Caki2 (cell line): Measurements from ENCODE around the gene INVS. TPM values are rescaled to one million over a fixed set of nuclear protein-coding genes. Genes with fewer than 3 reads are reported as not detected.
"Not testable (repeated sequence)": the region's sequence is repeated elsewhere in the genome, so short reads cannot be mapped to it uniquely, and the experiment has no call there.

Source experiments
- DNase-seq: peaks from one replicate; pipeline ENCODE4 v3.0.0-alpha.2; 2015; ENCODE audit warnings: low read depth
- in situ Hi-C: cut with HindIII; loops from 2 replicates; pipeline ENCODE4 v1.10.0; 2016; ENCODE audit warnings: low sequenced_read_pairs, low pct_unique_long_range_greater_than_20kb, mixed read lengths
- total RNA-seq: library from RNA; depleted of rRNA; stranded (reverse); fragments of >200 nt; shearing (Covaris generic); gene quantifications from 2 replicates; pipeline ENCODE4 v1.2.3, GENCODE V29; 2014; ENCODE audit warnings: low replicate concordance

The INVS gene
- total RNA-seq, 1 experiment from 2014 or later: 12.7 TPM

DNA sequence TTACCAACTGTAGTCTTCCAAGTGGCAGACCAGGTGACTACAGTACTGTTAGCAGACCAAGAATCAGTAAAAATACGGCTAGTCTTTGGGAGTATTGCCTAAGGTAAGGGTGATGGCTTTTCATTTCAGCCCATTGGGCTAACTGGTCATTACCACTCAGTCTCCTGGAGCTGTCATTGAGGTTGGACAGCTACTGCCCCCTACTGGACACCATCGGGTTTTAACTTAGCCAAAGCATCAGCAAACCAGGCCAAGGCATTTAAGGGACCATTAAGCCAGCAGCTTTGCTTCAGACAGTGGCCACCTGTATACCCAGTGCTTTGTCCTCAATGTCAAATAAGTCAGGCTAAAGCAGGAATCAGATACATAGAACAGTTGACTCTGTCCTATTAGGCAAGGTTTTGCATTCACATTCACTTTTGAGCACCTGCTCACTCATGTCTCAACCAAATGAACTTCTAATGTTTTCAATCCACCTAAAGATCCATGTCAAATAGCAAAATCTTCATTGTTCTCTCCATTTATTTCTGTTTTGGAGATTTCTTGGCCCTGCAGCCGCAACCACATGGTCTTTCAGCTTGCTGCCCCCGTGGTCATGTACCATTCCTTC is 117.2 kb downstream of the INVS start:
- DNase-seq: peak; percentile 5
- in situ Hi-C loops: no loop called here

DNA sequence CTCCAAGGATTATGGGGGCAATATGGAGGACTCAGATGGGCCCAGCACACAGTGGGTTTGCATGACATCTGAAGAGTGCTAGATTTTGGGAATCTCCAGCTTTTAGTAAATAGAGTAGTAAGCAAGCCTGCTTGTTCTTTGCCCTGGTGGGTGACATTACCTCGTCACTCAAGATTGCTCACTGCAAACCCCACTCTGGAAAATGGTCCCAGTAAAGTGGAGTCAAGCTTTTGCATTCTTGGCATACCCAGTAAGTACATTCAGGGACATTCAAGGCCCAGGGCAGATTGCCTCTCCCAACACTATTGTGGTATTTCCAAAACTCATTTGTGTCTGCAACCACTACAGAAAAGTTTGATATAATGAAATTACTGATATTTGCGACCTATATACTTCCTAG is 118.5 kb downstream of the INVS start:
- no peak for DNase-seq
- in situ Hi-C loops: no loop called here

- in situ Hi-C loops: no loop called here
- DNase-seq: no peak
Measured at GRCh38 chr9:100219347-100219746, 120.3 kb downstream of the INVS start.

DNA sequence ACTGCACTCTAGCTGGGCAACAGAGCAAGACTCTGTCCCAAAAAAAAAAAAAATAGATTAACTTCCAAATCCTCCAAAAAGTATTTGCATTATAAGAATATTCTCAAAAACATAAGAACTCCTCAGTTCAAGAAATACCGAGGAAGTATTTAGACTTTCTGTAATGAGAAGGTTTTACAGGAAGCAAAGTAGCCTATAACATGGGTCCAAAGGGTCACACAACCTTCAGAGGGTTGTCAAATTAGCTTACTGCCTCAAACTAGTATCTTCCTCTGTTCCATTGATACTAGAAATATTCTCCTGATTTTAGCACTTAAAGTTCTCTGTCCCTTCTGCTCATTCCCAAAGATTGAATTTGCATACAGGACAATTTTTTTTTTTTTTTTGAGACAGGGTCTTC is 121.9 kb downstream of the INVS start:
- in situ Hi-C loops: no loop called here
- no peak for DNase-seq

GRCh38 chr9:100221538-100221937 is 122.5 kb downstream of the INVS start:
- no peak for DNase-seq
- in situ Hi-C loops: no loop called here

DNA sequence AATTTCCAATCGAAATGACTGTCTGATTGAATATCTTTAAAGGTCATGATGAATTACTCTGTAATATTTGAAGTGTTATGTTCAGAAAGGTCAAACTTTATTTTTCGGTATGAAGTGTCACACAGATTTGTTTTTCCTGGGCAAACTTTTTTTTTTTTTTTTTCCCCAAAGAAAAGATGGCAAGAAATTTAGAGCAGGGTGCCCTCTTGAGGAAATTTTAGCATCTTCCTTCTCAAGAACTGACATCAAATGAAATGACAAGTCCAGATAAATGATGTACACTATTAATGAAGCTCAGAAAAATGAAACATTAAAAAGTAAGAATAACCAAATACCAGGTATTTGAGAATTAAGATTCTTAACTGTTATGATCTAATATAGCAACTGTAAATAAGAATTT is 123.6 kb downstream of the INVS start:
- peak; percentile 37 for DNase-seq
- in situ Hi-C loops: no loop called here

GRCh38 chr9:100227636-100228035 is 128.6 kb downstream of the INVS start:
- in situ Hi-C loops: no loop called here

GRCh38 chr9:100228352-100228869 is 129.4 kb downstream of the INVS start:
- DNase-seq: no peak
- in situ Hi-C loops: no loop called here

More at GRCh38 chr9:100227636-100228035, 128.6 kb downstream of the INVS start:
- no peak for DNase-seq

- no peak for DNase-seq
- in situ Hi-C loops: no loop called here
Measured at GRCh38 chr9:100229136-100229535, 130.1 kb downstream of the INVS start.

DNA sequence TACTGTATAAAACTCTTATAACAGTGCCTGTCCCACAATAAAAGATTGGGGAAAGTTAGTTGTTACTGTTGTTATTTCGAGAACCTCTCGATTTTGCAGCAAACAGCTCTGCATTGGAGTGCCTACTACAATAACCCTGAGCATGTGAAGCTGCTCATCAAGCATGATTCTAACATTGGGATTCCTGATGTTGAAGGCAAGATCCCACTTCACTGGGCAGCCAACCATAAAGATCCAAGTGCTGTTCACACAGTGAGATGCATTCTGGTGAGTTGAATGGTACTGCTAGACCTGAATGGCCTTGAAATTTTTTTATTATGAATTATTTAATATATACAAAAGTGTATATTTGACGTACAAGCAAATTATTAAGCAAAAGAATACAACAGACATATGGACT is 130.5 kb downstream of the INVS start:
- in situ Hi-C loops: no loop called here
- no peak for DNase-seq

DNA sequence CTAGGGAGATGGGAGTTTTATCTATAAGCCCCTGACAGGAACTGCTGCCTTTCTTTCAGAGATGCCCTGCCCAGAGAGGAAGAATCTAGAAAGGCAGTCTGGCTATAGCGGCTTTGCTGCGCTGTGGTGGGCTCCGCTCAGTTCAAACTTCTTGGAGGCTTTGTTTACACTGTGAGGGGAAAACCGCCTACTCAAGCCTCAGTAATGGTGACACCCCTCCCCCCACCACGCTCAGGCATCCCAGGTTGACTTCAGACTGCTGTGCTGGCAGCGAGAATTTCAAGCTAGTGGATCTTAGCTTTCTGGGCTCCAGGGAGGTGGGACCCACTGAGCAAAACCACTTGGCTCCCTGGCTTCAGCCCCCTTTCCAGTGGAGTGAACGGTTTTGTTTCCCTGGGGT is 137.9 kb downstream of the INVS start:
- DNase-seq, in situ Hi-C loops: not testable (repeated sequence)

- in situ Hi-C loops: no loop called here
- no peak for DNase-seq
Measured at GRCh38 chr9:100240512-100240911, 141.5 kb downstream of the INVS start.

DNA sequence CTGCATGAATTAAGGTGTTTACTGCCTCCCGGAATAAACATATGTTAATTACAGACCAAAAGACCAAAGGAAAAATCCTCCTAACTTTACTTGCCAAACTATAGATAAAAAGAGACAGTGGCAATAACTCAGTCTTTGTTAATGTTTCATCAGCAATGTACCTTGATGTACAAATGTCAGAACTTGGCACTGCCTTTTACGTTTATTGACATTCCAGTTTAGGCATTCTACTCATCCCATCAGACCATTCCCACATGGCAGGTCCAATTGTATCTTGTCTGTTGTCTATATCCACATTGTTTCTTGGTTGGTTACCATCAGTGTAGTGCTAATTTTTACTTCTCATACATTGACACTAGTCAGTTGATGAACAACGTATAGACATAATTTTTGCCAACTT is 168.2 kb downstream of the INVS start:
- no peak for DNase-seq
- in situ Hi-C loops: no loop called here

DNA sequence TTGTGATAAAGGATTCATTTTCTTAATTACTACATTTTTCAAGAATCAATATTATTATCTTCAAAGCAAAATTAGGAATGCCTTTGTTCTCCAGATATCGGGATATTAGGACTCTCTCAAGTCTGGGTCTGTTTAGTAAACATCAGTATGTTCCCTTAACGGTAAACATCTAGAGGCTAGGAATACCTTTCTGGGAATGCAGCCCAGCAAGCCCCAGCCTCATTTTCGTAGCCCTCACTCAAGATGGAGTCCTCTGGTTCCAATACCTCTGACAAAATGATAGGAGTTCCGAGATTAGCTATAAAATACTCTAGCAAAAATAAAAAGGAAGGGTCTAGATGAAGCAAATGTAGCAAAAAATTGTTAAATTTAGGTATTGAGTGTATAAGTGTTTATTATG is 169.2 kb downstream of the INVS start:
- in situ Hi-C loops: no loop called here
- DNase-seq: no peak

GRCh38 chr9:100269656-100270055 is 170.6 kb downstream of the INVS start:
- no peak for DNase-seq
- in situ Hi-C loops: no loop called here

DNA sequence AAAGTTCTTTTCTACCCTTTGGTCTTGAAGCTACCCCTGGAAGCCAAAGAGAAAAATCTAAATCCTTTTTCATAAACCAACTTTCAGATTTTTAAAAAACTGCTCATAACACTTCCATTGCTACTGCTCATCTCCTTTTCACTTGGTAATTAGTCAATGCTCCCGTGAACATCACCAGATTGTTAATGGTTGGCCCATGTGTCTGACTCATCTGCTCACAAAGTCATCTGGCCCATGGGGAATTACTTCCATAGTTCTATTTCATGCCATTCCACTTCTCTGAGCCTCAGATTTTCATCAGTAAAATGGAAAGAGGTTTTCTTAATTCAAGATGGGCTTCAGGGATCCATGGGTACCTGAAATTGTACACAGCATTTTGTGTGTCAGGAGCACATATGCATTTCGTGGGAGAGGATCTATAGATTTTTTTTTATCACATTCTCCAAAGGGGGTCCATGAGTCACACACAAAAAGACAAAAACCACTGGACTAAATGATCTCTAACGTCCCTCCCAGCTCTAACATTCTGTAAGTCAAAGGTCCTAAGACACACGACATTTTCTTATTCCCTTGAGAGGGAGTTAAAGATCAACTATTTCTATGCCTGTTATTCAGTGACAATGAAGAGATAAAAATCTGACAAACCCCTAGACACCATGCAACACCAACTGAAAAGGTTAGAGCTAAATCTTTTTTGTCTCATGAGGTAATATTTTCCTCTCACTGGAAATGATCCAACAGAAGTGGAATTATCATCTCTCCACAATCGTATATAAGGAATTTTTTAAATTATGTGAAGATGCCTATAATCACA is 178.3 kb downstream of the INVS start:
- in situ Hi-C loops: no loop called here
- DNase-seq: peak; percentile 59

- in situ Hi-C loops: no loop called here
- DNase-seq: no peak
Measured at GRCh38 chr9:100281066-100281465, 182.0 kb downstream of the INVS start.

- in situ Hi-C loops: no loop called here
- no peak for DNase-seq
Measured at GRCh38 chr9:100281676-100282387, 182.8 kb downstream of the INVS start.

- DNase-seq: no peak
- in situ Hi-C loops: no loop called here
Measured at GRCh38 chr9:100282388-100282719, 183.3 kb downstream of the INVS start.
